ENCODE results near the gene TBL1XR1. TPM values are rescaled to one million over a fixed set of nuclear protein-coding genes. Genes with fewer than 3 reads are reported as not detected.
"Not testable (repeated sequence)": the region's sequence is repeated elsewhere in the genome, so short reads cannot be mapped to it uniquely, and the experiment has no call there.

Gene TBL1XR1
- total RNA-seq, 1 donor from 2014 or later = 64.9 TPM

GRCh38 chr3:177039490-177040274 is 157.6 kb downstream of the TBL1XR1 start:
- DNase-seq (ENCODE audit: extremely low read depth, low read depth, low spot score) = no peak

GRCh38 chr3:177037241-177037640 is 160.0 kb downstream of the TBL1XR1 start:
- DNase-seq (ENCODE audit: extremely low read depth, low read depth, low spot score) = no peak

- no peak for DNase-seq (ENCODE audit: extremely low read depth, low read depth, low spot score)
These were observed 161.6 kb downstream of the TBL1XR1 start for GRCh38 chr3:177035676-177036075.

- no peak for DNase-seq (ENCODE audit: extremely low read depth, low read depth, low spot score)
These were observed 162.3 kb downstream of the TBL1XR1 start for GRCh38 chr3:177034832-177035475.

- DNase-seq (ENCODE audit: extremely low read depth, low read depth, low spot score) = no peak
These were observed 170.6 kb downstream of the TBL1XR1 start for GRCh38 chr3:177026505-177027277.

- DNase-seq (ENCODE audit: extremely low read depth, low read depth, low spot score) = no peak
These were observed 181.4 kb downstream of the TBL1XR1 start for GRCh38 chr3:177015881-177016280.

- DNase-seq (ENCODE audit: extremely low read depth, low read depth, low spot score) = no peak
These were observed 183.5 kb downstream of the TBL1XR1 start for GRCh38 chr3:177013681-177014280.

GRCh38 chr3:177005718-177006405 is 191.4 kb downstream of the TBL1XR1 start:
- DNase-seq (ENCODE audit: extremely low read depth, low read depth, low spot score) = no peak

- not testable (repeated sequence) for DNase-seq (ENCODE audit: extremely low read depth, low read depth, low spot score)
These were observed 197.1 kb downstream of the TBL1XR1 start for GRCh38 chr3:177000159-177000558.

GRCh38 chr3:176995946-176996345 is 201.3 kb downstream of the TBL1XR1 start:
- no peak for DNase-seq (ENCODE audit: extremely low read depth, low read depth, low spot score)

GRCh38 chr3:176994891-176995781 is 202.1 kb downstream of the TBL1XR1 start:
- no peak for DNase-seq (ENCODE audit: extremely low read depth, low read depth, low spot score)

- no peak for DNase-seq (ENCODE audit: extremely low read depth, low read depth, low spot score)
These were observed 202.9 kb downstream of the TBL1XR1 start for GRCh38 chr3:176994393-176994792.

GRCh38 chr3:176992978-176993377 is 204.3 kb downstream of the TBL1XR1 start:
- no peak for DNase-seq (ENCODE audit: extremely low read depth, low read depth, low spot score)

GRCh38 chr3:176992565-176992964 is 204.7 kb downstream of the TBL1XR1 start:
- no peak for DNase-seq (ENCODE audit: extremely low read depth, low read depth, low spot score)

GRCh38 chr3:176988795-176989194 is 208.5 kb downstream of the TBL1XR1 start:
- DNase-seq (ENCODE audit: extremely low read depth, low read depth, low spot score) = no peak

- DNase-seq (ENCODE audit: extremely low read depth, low read depth, low spot score) = no peak
These were observed 209.2 kb downstream of the TBL1XR1 start for GRCh38 chr3:176987901-176988650.

- DNase-seq (ENCODE audit: extremely low read depth, low read depth, low spot score) = no peak
These were observed 218.8 kb downstream of the TBL1XR1 start for GRCh38 chr3:176978441-176978840.

- no peak for DNase-seq (ENCODE audit: extremely low read depth, low read depth, low spot score)
These were observed 220.0 kb downstream of the TBL1XR1 start for GRCh38 chr3:176977331-176977730.

GRCh38 chr3:176976586-176976985 is 220.7 kb downstream of the TBL1XR1 start:
- DNase-seq (ENCODE audit: extremely low read depth, low read depth, low spot score) = no peak
